ENCODE results near the gene CORO2A. TPM values are rescaled to one million over a fixed set of nuclear protein-coding genes. Genes with fewer than 3 reads are reported as not detected.

Gene CORO2A
- total and polyA plus RNA-seq, 2 donors (not counting 3 experiments of a cell fraction or from before 2014, with no cell fraction given): 0.35 to 0.53 TPM

DNA sequence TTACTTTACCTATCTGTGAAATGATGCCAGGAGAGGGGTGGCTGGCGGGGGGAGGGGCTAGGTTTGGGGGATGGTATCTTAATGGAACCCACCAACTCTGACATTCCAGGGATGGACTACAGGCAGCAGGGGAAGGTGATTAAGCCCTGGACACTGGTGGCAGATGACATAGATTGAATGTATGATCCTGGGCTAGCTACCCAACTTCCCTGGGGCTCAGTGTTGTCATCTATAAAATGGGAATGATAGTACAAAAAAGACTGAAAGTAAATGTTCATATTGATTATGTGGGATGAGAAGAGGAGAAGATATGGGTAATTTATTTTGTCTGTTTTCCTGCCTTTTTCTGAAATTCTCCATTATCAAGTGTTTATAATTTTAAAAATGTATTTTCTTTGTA is 6.2 kb downstream of the CORO2A start:
- intact Hi-C loops (cut with micrococcal nuclease) (no loop called here), dilution Hi-C loops (cut with MboI; ENCODE audit: extremely low pct_ligation_motif_present, low sequenced_read_pairs) (no loop called here)
- Histone ChIP-seq H2AFZ (ENCODE audit: low read depth, low read length) (no peak overlapping the region), H3K36me3 (ENCODE audit: control insufficient read depth in 2 of 2, extremely low read depth in 1 of 2, insufficient read depth in 2 of 2, low read length in 2 of 2) (no peaks in the 10 kb centered on the region), H3K9me1 (replicated peaks; ENCODE audit: control insufficient read depth, extremely low read depth, insufficient read depth, low read length) (no peaks in the 10 kb centered on the region), H3K27me3 (ENCODE audit: control insufficient read depth in 2 of 2, insufficient read depth in 2 of 2, low read length in 2 of 2) (no peaks in the 10 kb centered on the region), H3K4me3 (replicated peaks in 1 of 3; ENCODE audit: insufficient read depth in 1 of 3, low read depth in 1 of 3, low read length in 3 of 3) (no peak overlapping the region), H3K9ac (replicated peaks; ENCODE audit: extremely low read depth, insufficient read depth, low read length) (no peak overlapping the region), H3K79me2 (ENCODE audit: control insufficient read depth, insufficient read depth, low read length) (no peaks in the 10 kb centered on the region), H3K4me1 (ENCODE audit: control insufficient read depth, extremely low read depth, insufficient read depth, low read length) (no peaks in the 10 kb centered on the region), H3K27ac (ENCODE audit: insufficient read depth, low read depth, low read length) (no peak overlapping the region), H4K20me1 (replicated peaks; ENCODE audit: control insufficient read depth, extremely low read depth, insufficient read depth, low read length) (no peaks in the 10 kb centered on the region), H3K4me2 (ENCODE audit: insufficient read depth, low read length) (no peak overlapping the region), H3K9me3 (replicated peaks; ENCODE audit: control insufficient read depth, insufficient read depth, low read length) (no peaks in the 10 kb centered on the region)
- no peak for FAIRE-seq
- BruUV-seq (replicated peaks): no TSS peak
- TF ChIP-seq POLR2A (IDR thresholded peaks at IDR 0.05; ENCODE audit: low read depth, low read length): no peak
- TF ChIP-seq, protein P1, sequence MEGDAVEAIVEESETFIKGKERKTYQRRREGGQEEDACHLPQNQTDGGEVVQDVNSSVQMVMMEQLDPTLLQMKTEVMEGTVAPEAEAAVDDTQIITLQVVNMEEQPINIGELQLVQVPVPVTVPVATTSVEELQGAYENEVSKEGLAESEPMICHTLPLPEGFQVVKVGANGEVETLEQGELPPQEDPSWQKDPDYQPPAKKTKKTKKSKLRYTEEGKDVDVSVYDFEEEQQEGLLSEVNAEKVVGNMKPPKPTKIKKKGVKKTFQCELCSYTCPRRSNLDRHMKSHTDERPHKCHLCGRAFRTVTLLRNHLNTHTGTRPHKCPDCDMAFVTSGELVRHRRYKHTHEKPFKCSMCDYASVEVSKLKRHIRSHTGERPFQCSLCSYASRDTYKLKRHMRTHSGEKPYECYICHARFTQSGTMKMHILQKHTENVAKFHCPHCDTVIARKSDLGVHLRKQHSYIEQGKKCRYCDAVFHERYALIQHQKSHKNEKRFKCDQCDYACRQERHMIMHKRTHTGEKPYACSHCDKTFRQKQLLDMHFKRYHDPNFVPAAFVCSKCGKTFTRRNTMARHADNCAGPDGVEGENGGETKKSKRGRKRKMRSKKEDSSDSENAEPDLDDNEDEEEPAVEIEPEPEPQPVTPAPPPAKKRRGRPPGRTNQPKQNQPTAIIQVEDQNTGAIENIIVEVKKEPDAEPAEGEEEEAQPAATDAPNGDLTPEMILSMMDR (IDR thresholded peaks at IDR 0.05; ENCODE audit: extremely low read depth in 1 of 2, insufficient read depth in 1 of 2, low read depth in 1 of 2, low read length in 2 of 2): no peak
- no peak for DNase-seq (ENCODE audit: low read depth, low spot score)
- POLR2A ChIA-PET: no interaction called here
- CTCF ChIA-PET: no interaction called here

DNA sequence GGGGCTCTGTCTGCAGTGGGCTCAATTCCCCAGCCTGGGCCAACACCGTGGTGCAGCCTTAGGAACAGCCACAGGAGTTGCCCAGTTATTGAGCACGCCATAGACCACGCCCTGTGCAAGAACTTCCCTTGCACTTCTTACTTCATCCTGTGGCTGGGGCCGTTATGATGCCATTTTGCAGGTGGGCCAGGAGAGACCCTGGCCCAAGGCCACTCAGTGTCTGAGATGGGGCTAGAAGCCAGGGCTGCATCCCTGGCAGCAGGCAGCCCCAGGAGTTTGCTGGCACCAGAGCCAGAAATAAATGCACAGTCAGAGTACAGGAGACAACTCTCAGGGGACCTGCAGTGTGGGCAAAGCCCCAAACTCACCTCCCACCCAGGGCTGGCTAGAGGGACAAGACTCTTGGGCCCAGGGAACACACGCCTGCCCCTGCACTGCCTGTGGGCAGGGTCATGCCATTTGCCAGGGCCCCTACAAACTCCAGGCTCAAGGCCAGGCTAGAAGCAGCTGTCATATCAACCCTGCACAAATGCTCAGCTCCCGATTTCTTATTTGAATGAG is 6.7 kb downstream of the CORO2A start:
- ChIA-PET POLR2A (no interaction called here), CTCF (no interaction called here)

More for the DNA sequence above, 6.7 kb downstream of the CORO2A start:
- H3K9me1 ChIP-seq (replicated peaks; ENCODE audit: control insufficient read depth, extremely low read depth, insufficient read depth, low read length): no peaks in the 10 kb centered on the region
- H3K4me2 ChIP-seq (ENCODE audit: insufficient read depth, low read length): no peak overlapping the region
- no peaks in the 10 kb centered on the region for H3K79me2 ChIP-seq (ENCODE audit: control insufficient read depth, insufficient read depth, low read length)
- no peaks in the 10 kb centered on the region for H3K27me3 ChIP-seq (ENCODE audit: control insufficient read depth in 2 of 2, insufficient read depth in 2 of 2, low read length in 2 of 2)
- no peak overlapping the region for H3K27ac ChIP-seq (ENCODE audit: insufficient read depth, low read depth, low read length)
- no peaks in the 10 kb centered on the region for H4K20me1 ChIP-seq (replicated peaks; ENCODE audit: control insufficient read depth, extremely low read depth, insufficient read depth, low read length)
- FAIRE-seq (no peak), DNase-seq (ENCODE audit: low read depth, low spot score) (no peak)
- H3K4me1 ChIP-seq (ENCODE audit: control insufficient read depth, extremely low read depth, insufficient read depth, low read length): no peaks in the 10 kb centered on the region
- H3K36me3 ChIP-seq (ENCODE audit: control insufficient read depth in 2 of 2, extremely low read depth in 1 of 2, insufficient read depth in 2 of 2, low read length in 2 of 2): no peaks in the 10 kb centered on the region
- dilution Hi-C loops (cut with MboI; ENCODE audit: extremely low pct_ligation_motif_present, low sequenced_read_pairs) (no loop called here), intact Hi-C loops (cut with micrococcal nuclease) (no loop called here)
- no peak overlapping the region for H3K4me3 ChIP-seq (replicated peaks in 1 of 3; ENCODE audit: insufficient read depth in 1 of 3, low read depth in 1 of 3, low read length in 3 of 3)
- TF ChIP-seq GATA2 (IDR thresholded peaks at IDR 0.05; ENCODE audit: insufficient read depth, insufficient read length, low read depth, low read length) (no peak), MYC (IDR thresholded peaks at IDR 0.05; ENCODE audit: low read depth, low read length) (no peak), EZH2 (IDR thresholded peaks at IDR 0.05; ENCODE audit: borderline replicate concordance, low read depth, low read length, severe bottlenecking) (no peak), POLR2AphosphoS5 (IDR thresholded peaks at IDR 0.05; ENCODE audit: insufficient read depth, low read depth, low read length) (no peak), JUN (IDR thresholded peaks at IDR 0.05; ENCODE audit: borderline replicate concordance, insufficient read depth, insufficient read length, low read depth) (no peak), FOS (IDR thresholded peaks at IDR 0.05; ENCODE audit: borderline replicate concordance, insufficient read depth, low read length) (no peak), POLR2A (IDR thresholded peaks at IDR 0.05; ENCODE audit: low read depth, low read length) (no peak)
- TF ChIP-seq, protein P2, sequence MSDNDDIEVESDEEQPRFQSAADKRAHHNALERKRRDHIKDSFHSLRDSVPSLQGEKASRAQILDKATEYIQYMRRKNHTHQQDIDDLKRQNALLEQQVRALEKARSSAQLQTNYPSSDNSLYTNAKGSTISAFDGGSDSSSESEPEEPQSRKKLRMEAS (IDR thresholded peaks at IDR 0.05; ENCODE audit: insufficient read depth, insufficient read length): no peak
- TF ChIP-seq, protein P1 (IDR thresholded peaks at IDR 0.05; ENCODE audit: extremely low read depth in 1 of 2, insufficient read depth in 1 of 2, low read depth in 1 of 2, low read length in 2 of 2): no peak
- no peaks in the 10 kb centered on the region for H3K9me3 ChIP-seq (replicated peaks; ENCODE audit: control insufficient read depth, insufficient read depth, low read length)
- no peak overlapping the region for H3K9ac ChIP-seq (replicated peaks; ENCODE audit: extremely low read depth, insufficient read depth, low read length)
- BruUV-seq (replicated peaks): no TSS peak
- no peak overlapping the region for H2AFZ ChIP-seq (ENCODE audit: low read depth, low read length)
